Measurements from ENCODE around the gene PCYT1A.

DNA sequence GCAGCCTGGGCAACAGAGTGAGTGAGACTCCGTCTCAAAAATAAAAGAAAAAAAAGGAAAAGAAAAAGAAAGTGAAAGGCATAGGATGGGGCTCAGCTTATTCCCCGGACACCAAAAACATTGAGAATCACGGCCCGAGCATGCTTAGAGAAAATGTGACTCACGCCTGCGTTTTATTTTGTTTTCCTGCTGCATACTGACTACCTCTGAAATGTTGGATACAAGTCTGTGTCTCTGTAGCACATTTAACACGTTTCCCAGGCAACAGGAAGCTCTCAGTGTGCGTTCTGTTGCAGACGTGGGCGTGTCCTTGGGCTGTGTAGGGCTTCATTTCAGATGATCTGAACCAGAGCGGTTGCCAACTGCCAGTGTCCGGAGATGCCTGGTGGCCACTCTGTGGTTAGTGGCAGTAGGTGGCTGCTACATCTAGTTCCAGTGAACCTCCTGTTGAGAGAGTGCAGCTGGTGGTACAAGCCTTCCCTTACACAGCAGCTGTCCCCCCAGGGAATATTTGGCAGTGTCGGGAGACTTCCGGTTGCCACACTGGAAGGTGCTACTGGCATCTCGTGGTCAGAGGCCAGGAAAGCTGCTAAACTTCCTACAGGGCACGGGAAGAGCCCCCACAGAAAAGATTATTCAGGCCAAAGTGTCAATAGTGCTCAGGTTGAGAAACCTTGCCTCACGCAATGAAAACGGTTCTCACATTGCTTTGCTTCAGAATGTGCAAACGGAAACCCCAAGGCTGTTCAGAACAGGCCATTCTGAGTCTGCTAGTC, 68.1 kb downstream of the PCYT1A start:
- no peak for TF ChIP-seq EZH2 (IDR thresholded peaks at IDR 0.05; ENCODE audit: insufficient read depth, poor library complexity, severe bottlenecking)
- no peak for TF ChIP-seq EZH2phosphoT487 (IDR thresholded peaks at IDR 0.05; ENCODE audit: insufficient read depth, low read depth)

All from GM23248 (cell line).